ACC112 (cell line): ENCODE results near the gene RAB5B.
A peak's percentile ranks its signal among the peaks of the same experiment; 100 is the strongest.
"Not testable (repeated sequence)": the region's sequence is repeated elsewhere in the genome, so short reads cannot be mapped to it uniquely, and the experiment has no call there.

Experiments
- H2AFZ ChIP-seq: fragments of 200-600 bp; sonication (generic); one replicate; pipeline ENCODE4 v1.6.0; 2017; ENCODE audit warnings: antibody characterized with exemption, low read length; ENCODE audit not compliant: unreplicated experiment
- H3K27ac ChIP-seq: fragments of 200-600 bp; sonication (generic); 2 replicates; pipeline ENCODE4 v1.5.1; 2014; ENCODE audit warnings: low read depth, mild to moderate bottlenecking, antibody characterized with exemption, low read length, moderate library complexity
- H3K27me3 ChIP-seq: fragments of 200-600 bp; sonication (generic); 2 replicates; pipeline ENCODE4 v1.6.1; 2014; ENCODE audit warnings: mild to moderate bottlenecking, antibody characterized with exemption, low read length, moderate library complexity, mixed read lengths; ENCODE audit not compliant: insufficient read depth
- H3K36me3 ChIP-seq: fragments of 200-600 bp; sonication (generic); 2 replicates; pipeline ENCODE4 v1.6.1; 2016; ENCODE audit warnings: mild to moderate bottlenecking, antibody characterized with exemption, low read length, moderate library complexity, mixed read lengths; ENCODE audit not compliant: insufficient read depth
- H3K4me1 ChIP-seq: fragments of 200-600 bp; sonication (generic); one replicate; pipeline ENCODE4 v1.6.1; 2016; ENCODE audit warnings: low read length, mixed read lengths; ENCODE audit not compliant: insufficient read depth, unreplicated experiment, control insufficient read depth
- H3K4me3 ChIP-seq: fragments of 200-600 bp; sonication (generic); 2 replicates; pipeline ENCODE4 v1.5.1; 2014; ENCODE audit warnings: mild to moderate bottlenecking, low read depth, low read length
- H3K79me2 ChIP-seq: fragments of 200-600 bp; sonication (generic); one replicate; pipeline ENCODE4 v1.6.0; 2016; ENCODE audit warnings: low read length; ENCODE audit not compliant: control insufficient read depth, unreplicated experiment, insufficient read depth

Gene RAB5B

GRCh38 chr12:55999522-55999921, 25.6 kb downstream of the RAB5B start:
- H3K27ac ChIP-seq, H3K36me3 ChIP-seq, H3K79me2 ChIP-seq, H2AFZ ChIP-seq, H3K27me3 ChIP-seq, H3K4me3 ChIP-seq, H3K4me1 ChIP-seq: not testable (repeated sequence)

DNA sequence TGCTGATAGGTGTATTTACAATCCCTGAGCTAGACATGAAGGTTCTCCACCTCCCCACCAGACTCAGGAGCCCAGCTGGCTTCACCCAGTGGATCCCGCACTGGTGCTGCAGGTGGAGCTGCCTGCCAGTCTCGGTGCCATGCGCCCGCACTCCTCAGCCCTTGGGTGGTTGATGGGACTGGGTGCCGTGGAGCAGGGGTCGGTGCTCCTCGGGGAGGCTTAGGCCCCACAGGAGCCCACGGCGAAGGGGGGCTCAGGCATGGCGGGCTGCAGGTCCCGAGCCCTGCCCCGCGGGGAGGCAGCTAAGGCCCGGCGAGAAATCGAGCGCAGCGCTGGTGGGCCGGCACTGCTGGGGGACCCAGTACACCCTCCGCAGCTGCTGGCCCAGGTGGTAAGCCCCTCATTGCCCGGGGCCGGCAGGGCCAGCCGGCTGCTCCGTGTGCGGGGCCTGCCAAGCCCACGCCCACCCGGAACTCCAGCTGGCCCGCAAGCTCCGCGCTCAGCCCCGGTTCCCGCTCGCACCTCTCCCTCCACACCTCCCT, 26.2 kb downstream of the RAB5B start:
- not testable (repeated sequence) for H3K4me3 ChIP-seq, H3K27ac ChIP-seq, H3K27me3 ChIP-seq, H3K36me3 ChIP-seq, H3K79me2 ChIP-seq, H2AFZ ChIP-seq, H3K4me1 ChIP-seq

DNA sequence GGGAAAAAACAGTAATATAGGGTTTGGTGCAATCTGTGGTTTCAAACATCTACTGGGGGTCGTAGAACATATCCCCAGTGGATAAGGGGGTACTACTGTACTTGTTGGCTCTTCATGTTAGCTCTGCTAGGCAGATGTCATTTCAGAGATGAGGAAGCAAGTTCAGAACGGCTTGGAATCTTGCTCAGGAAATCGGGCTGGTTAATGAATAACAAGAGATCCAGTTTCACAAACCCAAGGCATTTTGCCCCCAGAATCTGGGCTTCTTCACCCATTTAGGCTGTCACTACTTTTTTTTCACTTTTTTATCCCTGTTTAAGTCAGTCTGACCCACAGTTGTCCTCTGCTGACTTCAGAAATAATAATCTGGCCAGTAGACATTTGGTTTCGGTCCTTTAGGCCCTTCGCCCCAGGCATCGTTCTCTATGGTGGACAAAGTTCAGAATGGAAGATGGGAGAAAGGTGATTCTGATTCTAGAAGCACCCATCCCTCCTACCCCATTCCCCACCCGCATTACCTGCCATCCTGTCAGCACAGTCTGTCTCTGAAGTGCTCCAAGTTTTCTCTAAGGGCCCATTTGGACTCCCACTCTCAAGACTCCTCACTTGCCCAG, 27.7 kb downstream of the RAB5B start:
- Histone ChIP-seq H3K4me1 (no peaks in the 10 kb centered on the region), H3K27ac (no peak overlapping the region), H3K27me3 (no peaks in the 10 kb centered on the region), H2AFZ (no peak overlapping the region), H3K36me3 (no peaks in the 10 kb centered on the region), H3K4me3 (no peak overlapping the region), H3K79me2 (no peaks in the 10 kb centered on the region)

GRCh38 chr12:56003376-56003775, 29.5 kb downstream of the RAB5B start:
- H3K27me3 ChIP-seq, H3K36me3 ChIP-seq, H2AFZ ChIP-seq, H3K4me3 ChIP-seq, H3K27ac ChIP-seq, H3K4me1 ChIP-seq, H3K79me2 ChIP-seq: not testable (repeated sequence)

DNA sequence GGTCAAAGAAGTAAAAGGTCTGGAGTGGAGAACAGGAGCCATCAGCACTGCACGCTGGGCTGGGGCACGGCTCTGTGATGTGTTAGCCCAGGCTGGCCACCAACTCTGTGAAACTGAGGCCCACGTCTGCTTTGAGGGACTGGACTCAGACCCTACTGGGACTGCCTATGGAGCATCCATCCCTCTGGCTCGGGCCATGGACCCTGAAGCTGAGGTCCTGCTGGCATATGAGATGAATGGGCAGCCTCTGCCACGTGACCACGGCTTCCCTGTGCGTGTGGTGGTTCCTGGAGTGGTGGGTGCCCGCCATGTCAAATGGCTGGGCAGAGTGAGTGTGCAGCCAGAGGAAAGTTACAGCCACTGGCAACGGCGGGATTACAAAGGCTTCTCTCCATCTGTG, 30.3 kb downstream of the RAB5B start:
- Histone ChIP-seq H3K27ac (no peak overlapping the region), H3K4me3 (no peak overlapping the region), H3K36me3 (no peaks in the 10 kb centered on the region), H3K27me3 (no peaks in the 10 kb centered on the region), H3K4me1 (no peaks in the 10 kb centered on the region), H3K79me2 (no peaks in the 10 kb centered on the region), H2AFZ (no peak overlapping the region)

DNA sequence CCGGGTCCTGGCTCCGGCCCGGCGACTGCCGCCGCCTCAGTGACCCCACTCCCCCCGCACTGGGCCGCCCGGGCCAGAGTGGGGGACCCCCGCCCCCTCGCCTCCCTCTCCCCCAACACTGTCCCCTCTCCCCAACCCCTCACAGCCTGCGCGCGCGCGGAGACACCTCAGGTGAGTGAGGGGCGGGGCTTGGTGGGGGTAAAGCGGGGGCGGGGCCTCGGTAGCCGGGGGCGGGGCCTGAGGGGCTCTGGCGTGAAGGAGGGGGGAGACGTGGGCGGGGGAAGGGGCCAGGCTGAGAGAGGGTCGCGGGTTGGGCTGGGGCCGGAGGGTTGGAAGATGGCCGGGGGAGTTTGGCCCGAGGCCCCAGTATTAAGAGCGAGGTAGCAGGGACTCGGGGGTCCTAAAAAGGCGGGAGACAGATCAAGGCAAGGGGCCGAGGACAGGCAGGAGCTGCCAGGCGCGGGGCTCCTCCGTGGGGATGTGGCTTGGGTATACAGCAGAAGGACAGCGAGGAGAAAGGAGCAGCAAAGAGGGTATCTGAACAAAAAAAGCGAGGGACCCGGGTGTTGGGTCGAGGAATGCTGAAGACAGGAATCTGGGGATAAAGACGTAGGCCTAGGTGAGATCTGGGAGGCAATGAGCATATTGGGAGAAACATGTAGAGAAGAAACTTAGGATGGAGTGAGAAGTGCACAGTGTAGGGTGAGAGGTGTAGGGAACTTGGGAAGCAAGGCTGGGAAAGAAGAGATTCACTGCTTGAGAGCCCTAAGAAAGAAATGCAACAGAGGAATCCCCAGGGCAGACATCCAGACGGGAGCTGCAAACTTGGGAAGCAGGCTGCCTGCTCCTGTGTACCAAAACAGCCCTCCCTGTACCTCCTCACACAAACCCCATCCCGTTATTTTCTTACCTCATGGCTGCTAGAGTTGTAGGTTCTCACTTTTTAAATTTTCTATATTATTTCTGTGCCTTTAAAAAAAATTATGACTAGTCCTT, 34.0 kb downstream of the RAB5B start:
- Histone ChIP-seq H3K4me1 (no peaks in the 10 kb centered on the region), H3K4me3 (peak overlapping the region; percentile 96)

DNA sequence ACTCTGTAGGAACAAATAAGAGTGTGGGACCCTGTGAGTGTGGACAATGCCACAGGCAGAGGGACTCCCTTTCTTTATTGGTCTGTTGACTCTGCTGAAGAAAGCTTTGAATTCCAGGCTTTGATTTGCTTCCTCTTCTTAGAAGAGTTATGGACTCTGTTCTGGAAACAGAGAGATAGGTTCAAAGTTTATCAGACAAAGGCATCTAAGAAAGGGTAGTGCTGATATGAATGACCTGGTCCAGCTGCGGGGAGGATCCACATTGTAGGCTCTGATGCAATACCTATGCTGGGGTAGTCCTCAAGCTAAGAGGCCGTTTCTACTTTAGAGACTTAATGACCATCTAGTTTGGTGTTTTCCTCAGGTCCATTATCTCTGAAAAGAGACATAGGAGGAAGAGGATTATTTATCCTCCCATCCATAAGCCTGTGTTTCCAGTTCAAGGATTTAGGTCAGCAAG, 36.3 kb downstream of the RAB5B start:
- no peaks in the 10 kb centered on the region for H3K27me3 ChIP-seq
- no peak overlapping the region for H3K27ac ChIP-seq
- H2AFZ ChIP-seq: no peak overlapping the region
- H3K36me3 ChIP-seq: no peaks in the 10 kb centered on the region
- no peaks in the 10 kb centered on the region for H3K4me1 ChIP-seq
- no peak overlapping the region for H3K4me3 ChIP-seq
- H3K79me2 ChIP-seq: no peaks in the 10 kb centered on the region

More for the DNA sequence above, 34.0 kb downstream of the RAB5B start:
- Histone ChIP-seq H3K27me3 (no peaks in the 10 kb centered on the region), H3K36me3 (no peaks in the 10 kb centered on the region), H2AFZ (peak overlapping the region; percentile 99), H3K27ac (peak overlapping the region; percentile 61; the same call in 1 of the 2 replicates), H3K79me2 (no peaks in the 10 kb centered on the region)

DNA sequence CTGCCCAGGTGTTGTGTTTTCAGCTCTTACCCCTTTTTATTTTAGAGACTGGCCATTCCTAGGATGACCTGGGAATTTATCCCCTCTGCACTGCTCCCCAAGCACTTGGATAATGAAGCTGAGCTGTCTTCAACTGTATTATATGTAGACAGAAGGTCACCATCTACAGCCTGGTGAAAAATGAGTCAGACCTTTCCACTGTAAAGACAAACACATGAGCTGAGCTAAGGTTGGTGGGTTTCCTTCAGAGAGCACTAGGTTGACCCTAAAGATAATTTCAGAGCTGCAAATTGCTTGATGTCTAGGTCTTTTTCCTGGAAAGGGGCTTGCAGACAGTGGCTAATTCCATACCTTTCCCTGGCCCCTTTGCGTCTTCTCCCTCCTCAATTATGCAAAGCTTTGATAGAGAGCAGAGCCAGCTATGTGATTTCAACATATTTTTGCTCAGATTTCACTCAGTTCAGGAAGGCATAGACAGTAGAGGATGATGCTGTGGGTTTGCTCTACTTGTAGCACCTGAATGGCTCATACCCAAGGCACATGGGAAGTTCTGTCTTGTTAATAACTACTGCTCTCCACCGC, 37.7 kb downstream of the RAB5B start:
- H3K27ac ChIP-seq: no peak overlapping the region
- H3K27me3 ChIP-seq: no peaks in the 10 kb centered on the region
- no peak overlapping the region for H3K4me3 ChIP-seq
- H3K36me3 ChIP-seq: no peaks in the 10 kb centered on the region
- H3K4me1 ChIP-seq: no peaks in the 10 kb centered on the region
- no peak overlapping the region for H2AFZ ChIP-seq
- H3K79me2 ChIP-seq: no peaks in the 10 kb centered on the region

DNA sequence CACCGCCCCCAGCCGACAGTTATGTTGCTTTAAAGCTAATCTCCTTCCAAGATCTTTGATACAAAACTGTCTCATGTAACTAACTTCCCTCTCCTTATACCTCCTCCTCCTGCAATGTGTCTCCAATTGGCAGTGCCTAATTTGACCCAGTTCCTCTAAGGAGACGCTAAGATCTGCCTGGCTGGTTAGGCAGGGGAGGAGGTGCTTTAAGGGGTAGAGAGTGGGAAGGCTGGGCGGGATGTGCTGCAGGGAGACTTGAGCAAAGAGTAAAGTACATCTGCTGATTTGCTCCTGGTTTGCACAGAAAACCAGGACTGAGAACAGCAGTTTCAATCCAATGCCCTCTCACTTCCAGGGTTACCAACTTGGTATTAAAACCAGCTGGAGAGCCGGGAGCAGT, 39.6 kb downstream of the RAB5B start:
- H3K4me1 ChIP-seq: no peaks in the 10 kb centered on the region
- H3K27me3 ChIP-seq: no peaks in the 10 kb centered on the region
- no peaks in the 10 kb centered on the region for H3K79me2 ChIP-seq
- no peak overlapping the region for H3K4me3 ChIP-seq
- no peaks in the 10 kb centered on the region for H3K36me3 ChIP-seq
- H2AFZ ChIP-seq: no peak overlapping the region
- H3K27ac ChIP-seq: no peak overlapping the region

DNA sequence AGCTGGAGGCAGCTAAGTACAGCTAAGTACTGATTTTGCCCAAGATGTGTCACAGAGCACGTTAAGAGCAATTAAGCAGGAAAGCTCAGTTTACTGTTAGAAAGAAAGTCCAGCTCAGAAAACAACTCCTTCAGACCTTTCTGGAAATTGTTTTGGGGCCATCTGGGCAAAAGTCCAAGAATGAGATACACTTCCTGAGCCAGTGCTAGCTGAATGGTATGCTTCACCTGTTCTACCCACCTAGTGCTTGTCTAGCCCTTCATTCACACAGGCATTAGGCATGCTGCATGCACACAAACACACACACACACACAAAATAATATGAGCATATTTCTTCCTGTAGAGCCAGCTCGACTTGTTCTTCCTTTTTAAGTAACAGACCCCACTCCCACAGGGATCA, 40.3 kb downstream of the RAB5B start:
- no peak overlapping the region for H3K27ac ChIP-seq
- no peaks in the 10 kb centered on the region for H3K79me2 ChIP-seq
- H2AFZ ChIP-seq: no peak overlapping the region
- no peaks in the 10 kb centered on the region for H3K27me3 ChIP-seq
- H3K36me3 ChIP-seq: no peaks in the 10 kb centered on the region
- no peaks in the 10 kb centered on the region for H3K4me1 ChIP-seq
- H3K4me3 ChIP-seq: no peak overlapping the region
